Stimulated activated CD8-positive, alpha-beta memory T cell treated with anti-CD3 and anti-CD28 coated beads, Interleukin-4, amount 100 ng/mL, for 1 hour (primary cell): ENCODE results near the gene SUCLG2.

ENCODE experiments used
- DNase-seq, 2 donors: peaks; one replicate each; pipeline ENCODE4 v3.0.0-alpha.2; 2020; ENCODE audit warnings: low read depth in 2 of 2, low spot score in 1 of 2

The SUCLG2 gene

GRCh38 chr3:67400476-67400875 lies 253.9 kb downstream of the SUCLG2 start:
- DNase-seq = no peak

GRCh38 chr3:67389176-67389575 lies 265.2 kb downstream of the SUCLG2 start:
- no peak for DNase-seq

DNA sequence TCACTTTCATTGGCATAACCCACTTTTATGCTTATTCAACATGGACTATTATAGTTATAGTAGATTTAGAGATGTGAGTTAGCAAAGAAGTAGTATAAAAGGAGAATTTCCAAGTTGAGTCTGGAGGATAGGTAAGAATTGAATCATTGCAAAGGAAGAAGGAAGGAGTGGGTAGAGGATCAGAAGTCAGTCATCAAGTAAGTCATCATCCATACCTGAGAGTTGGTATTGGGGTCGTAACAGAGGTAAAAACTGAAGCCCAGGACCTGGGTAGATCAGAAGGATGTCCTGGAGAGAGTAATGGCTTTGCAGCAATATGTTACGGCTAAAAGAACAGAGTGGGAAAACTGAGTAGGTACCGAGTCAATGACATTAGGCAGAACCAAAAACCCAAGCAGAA lies 265.7 kb downstream of the SUCLG2 start:
- DNase-seq = no peak

GRCh38 chr3:67386451-67386850 lies 268.0 kb downstream of the SUCLG2 start:
- DNase-seq = no peak

GRCh38 chr3:67384760-67385397 lies 269.5 kb downstream of the SUCLG2 start:
- no peak for DNase-seq

DNA sequence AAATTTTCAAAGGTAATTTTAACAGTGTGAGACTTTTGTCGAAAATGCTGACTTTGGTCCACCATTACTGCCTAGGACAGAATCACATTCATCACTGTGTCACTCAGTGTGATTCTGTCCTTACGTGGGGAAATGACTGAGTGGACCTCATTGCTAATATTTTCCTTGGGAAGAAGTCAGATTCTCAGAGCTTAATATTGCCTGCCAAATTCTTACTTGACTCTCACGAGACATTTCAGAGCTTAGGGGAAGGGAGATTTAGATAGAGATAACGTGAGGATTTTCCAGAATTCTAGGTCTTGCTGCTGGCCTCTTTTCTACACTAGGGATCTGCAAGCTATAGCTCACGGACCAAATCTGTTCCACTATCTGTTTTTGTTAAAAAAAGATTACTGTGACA lies 270.4 kb downstream of the SUCLG2 start:
- no peak for DNase-seq

- DNase-seq = no peak
Measured at GRCh38 chr3:67383379-67383778, 271.0 kb downstream of the SUCLG2 start.

DNA sequence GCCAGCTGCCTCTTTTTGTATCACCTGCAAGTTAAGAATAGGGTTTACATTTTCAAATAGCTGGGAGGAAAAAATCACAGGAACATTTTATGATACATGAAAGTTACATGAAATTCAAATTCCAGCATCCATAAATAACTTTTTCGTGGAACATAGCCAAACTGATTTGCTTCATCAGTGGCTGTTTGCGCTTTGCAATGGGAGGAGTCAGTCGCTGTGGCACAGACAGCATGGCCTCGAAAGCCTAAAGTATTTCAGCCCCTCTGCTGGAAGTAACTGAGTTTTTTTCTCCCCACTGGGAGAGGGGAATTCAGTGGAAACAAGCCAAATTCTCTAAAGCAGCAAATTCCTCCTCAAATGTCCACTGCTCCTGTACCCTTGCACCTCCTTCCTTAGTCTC lies 271.9 kb downstream of the SUCLG2 start:
- DNase-seq = no peak

DNA sequence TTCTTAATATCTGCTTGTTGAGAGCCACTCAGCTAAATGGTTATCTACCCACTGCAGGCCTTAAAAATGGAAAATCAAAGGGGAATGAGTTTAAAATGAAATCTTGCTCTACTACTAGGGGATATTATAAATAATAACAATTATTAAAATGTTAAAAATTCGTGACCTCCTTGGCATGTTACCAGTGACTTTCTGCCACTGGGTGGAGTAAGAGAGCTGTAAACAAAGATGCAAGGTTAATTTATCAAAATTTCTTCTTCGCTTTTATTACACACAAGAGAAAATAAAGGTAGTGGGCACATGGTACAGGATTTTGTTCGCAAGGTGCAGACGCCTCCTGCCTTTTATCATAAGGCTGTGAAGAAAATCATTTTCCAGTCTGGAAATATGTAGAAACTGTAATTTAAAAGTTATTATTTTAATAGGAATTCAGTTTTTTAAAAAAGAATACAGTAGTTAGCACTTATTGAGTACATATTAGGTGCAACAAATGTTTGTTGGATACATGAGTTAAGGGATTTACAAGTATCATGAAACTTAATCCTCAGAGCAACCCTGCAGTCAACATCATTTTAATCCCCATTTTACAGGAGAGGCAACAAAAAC lies 272.6 kb downstream of the SUCLG2 start:
- DNase-seq = no peak

DNA sequence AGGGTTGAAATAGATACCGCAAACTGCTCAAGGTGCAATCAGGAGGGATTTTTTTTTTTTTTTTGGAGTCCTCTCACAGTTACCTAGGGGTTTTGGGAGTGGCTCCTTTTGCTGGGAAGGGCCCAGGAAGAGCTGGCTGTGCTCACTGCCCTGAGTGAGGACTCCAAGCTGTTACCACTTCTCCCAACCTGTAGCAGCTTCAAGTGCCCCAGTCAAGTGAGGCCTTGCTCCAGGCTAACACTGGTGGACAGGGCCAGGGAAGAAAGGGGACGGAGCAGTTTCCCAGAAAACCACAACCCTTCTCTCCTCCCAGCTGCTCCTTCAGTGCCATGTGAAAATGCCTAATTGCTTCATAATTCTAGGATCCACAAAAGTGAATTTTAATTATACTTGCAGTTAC lies 274.3 kb downstream of the SUCLG2 start:
- no peak for DNase-seq

DNA sequence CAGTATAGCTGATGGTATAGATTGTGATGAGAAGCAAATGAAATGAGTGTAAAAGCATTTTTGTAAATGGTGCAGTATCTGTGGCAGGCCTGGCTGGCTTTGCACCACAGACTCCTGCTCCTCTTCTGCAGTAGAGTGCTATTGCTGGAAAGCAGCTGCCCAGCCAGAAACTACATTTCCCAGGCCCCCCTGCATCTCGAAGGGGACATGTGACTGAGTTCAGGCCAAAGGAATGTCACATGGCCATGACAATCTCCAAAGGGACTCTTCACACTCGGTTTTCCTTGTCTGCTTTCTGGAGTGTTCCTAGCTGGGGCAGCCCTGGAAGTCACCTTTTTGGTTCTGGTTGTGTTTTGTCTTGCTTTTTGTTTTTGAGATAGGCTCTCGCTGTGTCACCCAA lies 277.1 kb downstream of the SUCLG2 start:
- no peak for DNase-seq

DNA sequence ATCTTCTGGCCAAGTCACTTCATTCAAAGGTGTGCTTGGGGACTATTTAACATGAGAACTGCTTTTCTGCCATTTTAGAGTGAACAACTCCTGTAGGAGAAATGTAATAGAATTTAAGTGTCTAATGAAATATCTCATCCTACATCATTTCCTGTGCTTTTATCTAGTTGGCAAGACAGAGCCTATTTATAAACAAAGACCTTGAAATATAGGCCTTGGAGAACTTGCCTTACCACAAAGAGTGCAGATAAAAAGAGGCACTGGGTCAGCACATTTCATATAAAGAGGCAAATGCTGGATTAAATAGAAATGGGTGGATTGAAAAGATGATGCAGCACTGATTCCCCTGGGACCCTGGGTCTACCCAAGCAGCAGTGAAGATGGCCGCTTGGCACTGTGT lies 278.0 kb downstream of the SUCLG2 start:
- no peak for DNase-seq

GRCh38 chr3:67375976-67376375 lies 278.4 kb downstream of the SUCLG2 start:
- no peak for DNase-seq

- DNase-seq = no peak
Measured at GRCh38 chr3:67362686-67363085, 291.7 kb downstream of the SUCLG2 start.

- DNase-seq = no peak
Measured at GRCh38 chr3:67361770-67362169, 292.6 kb downstream of the SUCLG2 start.

GRCh38 chr3:67361323-67361722 lies 293.1 kb downstream of the SUCLG2 start:
- DNase-seq = no peak

DNA sequence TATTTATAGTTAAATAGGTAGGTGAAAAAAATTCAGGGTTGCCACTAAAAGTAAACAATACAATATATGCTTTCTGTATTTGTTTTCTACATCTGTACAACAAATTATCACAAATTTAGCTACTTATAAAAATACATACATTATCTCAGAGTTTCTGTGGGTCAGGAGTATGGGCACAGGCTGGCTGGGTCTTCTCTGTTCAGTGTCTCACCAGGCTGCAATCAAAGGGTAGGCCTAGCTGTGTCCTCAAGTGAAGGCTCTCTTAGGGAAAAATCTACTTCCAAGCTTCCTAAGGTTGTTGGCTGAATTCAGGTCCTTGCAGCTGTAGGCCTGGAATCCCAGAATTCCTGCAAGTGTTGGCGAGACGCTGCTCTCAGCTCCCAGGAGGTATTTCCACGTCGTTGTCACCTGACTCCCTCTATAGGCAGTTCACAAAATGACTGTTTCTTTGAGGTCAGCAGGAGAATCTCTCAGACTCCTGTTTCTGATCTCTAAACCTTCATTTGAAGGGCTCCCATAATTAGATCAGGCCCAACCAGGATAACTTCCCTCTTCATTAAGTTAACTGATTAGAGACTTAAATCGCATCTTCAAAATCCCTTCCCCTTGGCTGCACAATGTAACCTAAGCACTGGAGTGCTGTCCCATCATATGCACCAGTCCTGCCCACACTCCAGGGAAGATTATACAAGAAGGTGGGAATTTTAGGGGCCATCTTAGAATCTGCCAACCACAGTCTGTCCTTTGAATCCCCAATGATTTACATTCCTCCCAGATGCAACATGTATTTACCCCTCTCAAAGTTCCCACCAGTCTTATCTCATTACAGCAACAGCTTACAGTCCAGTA lies 296.6 kb downstream of the SUCLG2 start:
- no peak for DNase-seq

DNA sequence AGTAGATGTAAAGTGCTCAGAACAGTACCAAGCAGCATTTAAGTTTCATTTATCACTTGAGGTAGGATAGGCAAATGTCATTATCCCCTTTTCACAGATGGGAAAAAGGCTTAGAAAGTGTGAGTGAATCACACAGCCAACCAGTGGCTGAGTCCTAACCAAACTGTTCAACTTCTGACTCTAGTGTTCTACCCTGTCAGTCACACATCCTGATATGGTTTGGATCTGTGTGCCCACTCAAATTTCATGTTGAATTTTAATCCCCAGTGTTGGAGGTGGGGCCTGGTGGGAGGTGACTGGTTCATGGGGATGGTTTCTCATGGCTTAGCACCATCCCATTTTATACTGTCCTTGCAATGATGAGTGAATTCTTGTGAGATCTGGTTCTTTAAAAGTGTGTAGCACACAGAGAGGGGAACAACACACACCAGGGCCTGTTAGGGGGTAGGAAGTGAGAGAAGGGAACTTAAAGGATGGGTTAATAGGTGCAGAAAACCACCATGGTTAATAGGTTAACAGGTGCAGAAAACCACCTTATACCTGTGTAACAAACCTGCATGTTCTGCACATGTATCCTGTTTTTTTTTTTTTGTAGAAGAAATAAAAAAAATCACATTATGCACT lies 304.7 kb downstream of the SUCLG2 start:
- no peak for DNase-seq

DNA sequence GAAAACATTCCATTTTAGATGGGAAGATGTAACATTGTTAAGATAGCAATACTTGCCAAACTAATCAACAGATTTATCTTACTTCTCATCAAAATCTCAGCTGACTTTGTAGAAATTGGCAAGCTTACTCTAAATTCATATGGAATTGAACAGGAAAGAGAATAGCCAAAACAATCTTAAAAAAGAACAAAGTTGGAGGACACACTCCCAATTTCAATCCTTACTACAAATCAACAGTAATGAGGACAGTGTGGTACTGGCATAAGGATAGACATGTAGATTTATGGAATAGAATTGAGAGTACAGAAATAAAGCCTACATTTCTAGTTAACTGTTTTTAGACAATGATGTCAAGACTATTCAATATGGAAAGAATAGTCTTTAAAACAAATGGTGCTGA lies 308.3 kb downstream of the SUCLG2 start:
- no peak for DNase-seq

- DNase-seq = no peak
Measured at GRCh38 chr3:67335813-67336212, 318.6 kb downstream of the SUCLG2 start.

DNA sequence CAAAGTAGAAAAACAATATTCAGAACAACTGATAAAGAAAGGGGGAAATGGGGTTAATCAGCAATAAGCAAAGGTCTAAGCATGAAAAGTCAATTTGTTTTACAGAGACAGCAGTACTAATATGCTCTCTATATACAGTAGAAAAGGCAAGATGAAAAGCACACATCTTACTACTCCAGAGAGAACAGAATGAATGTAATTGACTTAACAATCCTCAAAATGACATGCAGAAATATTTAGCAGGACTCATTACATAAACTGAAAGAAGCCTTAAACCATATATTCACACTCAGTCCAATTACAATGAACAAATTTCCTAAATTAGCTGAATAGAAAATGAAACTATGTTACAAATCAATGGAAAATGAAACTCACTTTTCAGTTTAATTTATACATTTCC lies 319.8 kb downstream of the SUCLG2 start:
- no peak for DNase-seq

- DNase-seq = no peak
Measured at GRCh38 chr3:67329358-67329757, 325.1 kb downstream of the SUCLG2 start.
